Activated CD4-positive, alpha-beta T cell treated with anti-CD3 and anti-CD28 coated beads, Interleukin-2, amount 50 U/mL, for 24 hours (primary cell): ENCODE data around the gene PRKCA.
A peak's percentile ranks its signal among the peaks of the same experiment; 100 is the strongest.

Source experiments
- DNase-seq, 2 donors: peaks; one replicate each; pipeline ENCODE4 v3.0.0-alpha.2; 2020; ENCODE audit warnings: low read depth in 1 of 2, low spot score in 1 of 2

Gene PRKCA

DNA sequence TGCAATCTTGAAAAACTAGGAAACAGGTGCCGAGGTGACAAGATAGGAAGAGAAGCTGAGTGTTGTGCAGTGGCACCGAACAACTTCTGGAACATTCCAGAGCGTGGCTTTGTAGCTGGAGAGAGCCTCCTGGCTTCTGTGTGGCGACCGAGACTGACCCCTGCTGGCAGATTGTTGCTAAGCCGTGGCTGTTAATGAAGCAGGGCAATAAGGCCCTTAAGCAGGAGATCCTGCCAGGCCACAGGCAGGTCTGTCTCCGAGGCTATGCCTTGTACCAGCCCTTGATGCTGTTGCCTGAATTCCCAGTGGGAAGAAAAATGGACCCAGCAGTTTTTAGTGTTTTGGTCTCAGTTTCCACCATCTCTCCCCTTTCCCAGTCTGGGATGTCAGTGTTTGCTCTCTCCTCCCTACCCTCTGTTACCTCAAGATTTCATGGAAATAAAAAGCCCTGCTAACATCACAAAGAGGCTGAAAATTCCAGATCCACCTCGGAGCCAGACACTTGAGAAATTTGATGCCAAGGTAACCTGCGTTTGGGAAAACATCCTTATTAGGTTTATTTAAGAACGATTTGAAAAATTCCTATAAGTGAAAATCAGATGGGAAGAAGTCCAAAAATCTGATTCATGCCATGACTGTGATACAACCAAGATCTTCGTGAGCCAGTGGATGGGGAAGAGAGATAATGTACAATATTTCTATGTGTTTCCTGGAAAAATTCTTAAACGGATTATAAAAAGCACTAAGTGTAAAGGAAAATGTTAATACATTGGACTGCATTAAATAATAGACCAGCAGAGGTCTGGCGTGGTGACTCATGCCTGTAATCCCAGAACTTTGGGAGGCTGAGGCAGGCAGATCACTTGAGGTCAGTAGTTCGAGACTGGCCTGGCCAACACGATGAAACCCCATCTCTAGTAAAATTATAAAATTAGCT, 265.1 kb downstream of the PRKCA start:
- peak; percentile 68 to 76 for DNase-seq

DNA sequence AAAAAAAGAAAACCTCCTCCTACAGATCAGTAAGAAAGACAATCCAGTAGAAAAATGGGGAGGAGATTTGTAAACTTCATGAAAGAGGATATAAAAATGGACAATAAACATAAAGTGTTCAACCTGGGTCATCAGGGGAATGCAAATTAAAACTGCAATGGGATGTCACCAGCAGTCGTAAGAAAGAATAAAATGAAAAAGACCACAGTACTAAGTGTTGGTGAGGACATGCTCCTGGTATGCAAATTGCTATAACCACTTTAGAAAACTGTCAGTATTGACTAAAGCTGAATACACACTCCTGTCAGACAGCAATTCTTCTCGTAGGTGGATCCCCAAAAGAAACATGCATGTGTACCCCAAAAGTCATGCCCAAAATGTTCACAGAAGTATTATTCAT, 267.2 kb downstream of the PRKCA start:
- DNase-seq: no peak

DNA sequence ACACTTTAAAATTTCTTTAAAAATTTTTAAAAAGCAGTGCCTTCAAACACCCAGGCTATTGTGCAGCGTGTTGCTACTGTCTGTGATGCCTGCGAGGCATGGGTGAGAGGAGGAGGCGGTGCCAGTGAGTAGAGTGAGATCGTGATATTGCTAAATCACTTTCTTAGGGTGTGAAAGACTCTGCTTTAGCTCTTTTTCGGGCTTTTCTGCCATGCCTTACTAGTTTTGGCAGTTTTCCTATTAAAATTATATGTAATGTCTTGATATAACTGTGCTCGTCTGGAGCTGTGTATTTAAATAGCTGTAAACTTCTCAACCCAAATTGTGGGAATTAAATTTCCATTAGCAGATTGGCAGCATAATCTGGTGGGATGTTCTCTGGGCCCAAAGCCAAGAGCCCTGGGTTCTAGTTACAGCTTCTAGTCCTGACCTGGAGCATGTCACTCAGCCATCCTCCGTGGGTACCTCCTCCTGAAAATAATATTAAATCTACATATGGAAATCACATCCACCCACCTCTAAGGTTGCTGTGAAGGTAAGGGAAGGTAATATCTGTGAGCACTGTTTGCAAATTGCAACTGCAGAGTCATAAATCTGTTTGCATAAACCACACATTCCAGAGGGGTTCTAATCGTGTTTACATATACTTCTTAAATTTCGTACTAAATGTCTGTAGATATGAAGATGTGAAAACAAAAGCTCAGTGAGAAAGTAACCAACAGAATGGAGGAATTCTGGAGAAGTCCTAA, 268.2 kb downstream of the PRKCA start:
- no peak for DNase-seq

DNA sequence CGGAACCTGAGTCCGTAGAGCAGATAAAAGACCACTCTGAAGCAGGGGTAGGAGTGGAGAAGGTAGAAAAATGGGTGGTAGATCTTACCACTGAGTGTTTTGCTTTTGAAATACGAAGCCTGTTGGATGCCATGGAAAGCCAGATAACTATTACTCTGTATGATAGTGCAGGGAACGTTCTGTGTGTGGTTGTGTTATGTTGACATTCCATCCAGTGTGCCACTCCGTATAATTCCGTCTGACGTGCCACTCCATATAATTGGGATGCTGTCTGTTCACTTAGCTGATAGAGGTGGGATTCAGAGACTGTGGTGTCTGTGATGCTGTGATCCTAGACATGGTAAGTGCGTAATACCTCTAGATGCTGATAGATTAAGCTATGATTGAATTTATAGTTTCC, 269.3 kb downstream of the PRKCA start:
- no peak for DNase-seq

DNA sequence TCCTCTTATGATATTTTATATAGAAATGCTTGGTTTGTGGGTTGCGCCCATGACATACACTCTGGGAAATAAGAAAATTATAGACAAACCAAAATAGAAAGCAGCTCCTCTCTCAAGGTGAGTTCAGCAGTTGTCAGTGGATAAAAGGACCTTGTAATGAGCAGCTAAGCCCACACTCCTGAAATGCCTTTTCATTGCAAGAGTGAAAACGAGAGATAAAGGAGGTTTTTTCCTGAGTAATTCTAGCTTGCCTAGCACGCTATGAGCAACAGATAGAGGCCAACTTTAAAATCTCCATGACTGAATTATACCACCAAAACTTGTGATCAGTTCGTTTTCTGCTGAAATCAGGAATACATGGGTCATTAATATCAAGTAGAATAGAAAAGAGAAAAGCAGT, 270.7 kb downstream of the PRKCA start:
- no peak for DNase-seq

DNA sequence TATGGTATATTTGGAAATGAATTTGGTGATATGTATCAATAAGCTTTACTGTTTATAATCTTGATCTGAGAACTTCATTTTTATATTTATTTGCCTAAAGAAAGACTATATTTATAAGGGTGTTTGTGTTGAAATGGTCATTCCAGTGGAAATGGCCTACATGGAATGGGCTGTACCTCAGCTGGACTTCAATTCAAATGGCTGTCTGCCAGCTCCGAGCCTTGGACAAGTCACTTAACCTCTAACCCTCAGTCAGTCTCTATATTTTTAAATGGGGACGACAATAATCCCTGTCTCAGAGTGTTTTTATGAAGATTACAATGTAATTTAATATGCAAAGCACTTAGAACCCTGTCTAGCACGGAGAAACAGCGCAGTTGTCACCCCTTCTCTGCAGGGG, 271.7 kb downstream of the PRKCA start:
- no peak for DNase-seq

DNA sequence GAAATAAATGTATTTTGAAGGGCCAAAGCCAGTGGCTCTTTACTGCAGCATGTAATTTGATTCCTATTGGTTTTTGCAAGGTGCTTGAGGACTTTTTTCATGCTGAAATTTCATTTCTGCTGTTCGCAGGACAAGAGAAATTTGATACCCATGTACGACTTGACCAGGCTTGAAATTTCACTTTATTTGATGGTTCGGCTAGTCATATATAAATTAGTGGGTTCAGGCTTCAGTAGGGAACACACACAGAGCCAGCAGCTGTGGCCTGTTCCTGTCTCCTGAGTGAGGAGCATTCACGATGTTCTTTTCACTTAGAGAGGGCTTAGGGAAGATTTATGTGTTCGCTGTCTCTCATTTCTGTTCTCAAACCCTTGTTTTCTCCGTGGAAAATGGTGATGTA, 274.1 kb downstream of the PRKCA start:
- DNase-seq: no peak

DNA sequence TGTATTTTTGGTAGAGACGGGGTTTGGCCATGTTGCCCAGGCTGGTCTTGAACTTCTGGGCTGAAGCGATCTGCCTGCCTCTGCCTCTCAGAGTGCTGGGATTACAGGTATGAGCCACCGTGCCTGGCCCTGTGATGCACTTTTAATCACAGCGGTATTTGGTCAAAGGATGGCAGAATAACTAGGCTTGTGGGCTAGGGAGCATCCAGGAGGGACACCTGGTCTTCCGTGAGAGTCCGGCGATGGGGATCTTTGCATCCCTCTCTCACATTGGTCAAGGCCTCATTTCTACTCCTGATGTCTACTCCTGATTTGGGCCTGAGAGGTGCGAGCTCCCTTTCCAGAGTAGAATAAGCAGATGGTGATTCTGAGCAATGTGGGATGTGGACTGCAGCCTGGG, 274.6 kb downstream of the PRKCA start:
- no peak for DNase-seq

DNA sequence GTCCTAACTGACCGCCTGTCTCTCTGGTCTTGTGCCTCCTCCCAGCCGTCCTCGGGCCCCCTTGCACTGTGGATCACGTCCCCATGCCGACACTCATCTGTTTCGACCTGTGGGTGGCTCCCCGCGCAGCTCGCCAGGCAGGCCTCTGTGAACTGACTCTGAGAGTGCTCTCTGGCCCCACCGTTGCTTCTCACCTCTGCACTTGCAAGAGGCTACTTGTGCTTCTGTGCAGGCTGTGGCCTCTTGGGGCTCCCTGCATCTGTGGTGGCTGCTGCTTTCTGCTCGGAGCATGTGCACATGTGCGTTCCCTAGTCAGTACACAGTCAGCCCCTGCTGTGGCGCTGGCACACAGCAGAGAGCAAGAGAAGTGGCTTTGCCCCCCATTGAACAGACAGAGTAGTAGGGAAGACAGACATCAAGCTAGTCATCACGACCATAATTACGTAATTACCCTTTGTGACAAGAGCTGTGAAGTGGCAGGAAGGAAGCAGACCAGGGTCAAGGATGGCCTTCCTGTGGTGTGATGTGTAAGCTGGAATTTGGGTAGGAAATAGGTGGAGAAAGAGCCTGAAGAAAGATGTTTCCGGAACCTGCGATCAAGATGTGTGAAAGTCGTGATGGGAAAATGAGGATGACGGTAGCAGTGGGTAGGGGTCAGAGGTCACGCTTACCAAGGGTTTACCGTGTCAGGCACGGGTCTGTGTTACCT, 276.5 kb downstream of the PRKCA start:
- no peak for DNase-seq

DNA sequence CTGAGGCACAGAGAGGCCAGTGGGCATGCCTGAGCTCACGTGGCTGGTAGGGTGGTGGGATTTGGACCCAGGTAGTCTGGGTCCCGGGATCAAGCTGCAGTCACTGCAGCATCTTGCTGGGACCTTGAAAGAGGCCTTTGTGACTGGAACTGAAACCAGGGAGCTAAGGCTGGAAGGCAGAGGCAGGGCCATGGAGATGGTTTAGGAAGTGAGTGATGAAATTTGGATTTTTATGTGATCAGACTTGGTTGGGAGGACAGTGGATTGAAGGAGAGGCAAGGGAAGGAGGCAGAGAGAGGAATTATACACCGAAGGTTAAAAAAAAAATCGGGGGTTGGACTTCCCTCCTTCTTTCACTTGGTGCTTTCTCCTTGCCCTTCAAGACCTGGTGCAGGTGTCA, 277.1 kb downstream of the PRKCA start:
- DNase-seq: no peak

DNA sequence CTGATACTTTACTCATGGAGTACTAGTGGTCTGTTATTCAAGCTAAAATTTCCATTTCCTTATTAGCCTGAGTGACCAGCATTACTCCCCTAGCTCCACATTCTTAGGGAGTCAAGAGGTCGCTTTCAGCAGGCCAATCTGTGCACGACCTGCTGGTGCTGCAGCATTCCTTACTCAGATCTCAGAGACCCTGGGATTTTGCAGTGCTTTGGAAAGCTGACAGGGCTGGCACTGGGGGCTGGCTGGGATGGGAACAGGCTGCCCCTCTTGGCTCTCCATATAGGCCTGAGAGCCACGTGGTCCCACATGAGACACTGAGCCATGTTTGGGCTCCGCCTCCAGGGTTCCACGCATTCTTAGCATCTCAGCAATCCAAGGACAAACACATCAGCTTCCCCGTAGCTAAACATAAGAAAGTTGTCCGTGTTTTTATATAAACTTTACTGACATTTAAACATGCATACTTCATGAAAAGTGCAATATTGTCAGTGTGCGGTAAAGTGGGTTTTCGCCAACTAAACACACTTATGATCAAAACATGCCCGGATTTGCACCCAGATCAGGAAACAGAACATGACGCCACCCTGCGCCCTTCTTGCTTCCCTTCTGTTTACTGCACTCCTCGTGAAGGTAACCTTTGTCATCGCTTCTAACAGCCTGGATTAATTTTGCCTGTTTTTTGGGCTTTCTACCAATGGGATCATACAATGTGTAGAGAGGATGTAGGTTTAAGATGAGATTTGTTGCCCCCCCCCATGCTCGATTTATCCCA, 278.0 kb downstream of the PRKCA start:
- no peak for DNase-seq

DNA sequence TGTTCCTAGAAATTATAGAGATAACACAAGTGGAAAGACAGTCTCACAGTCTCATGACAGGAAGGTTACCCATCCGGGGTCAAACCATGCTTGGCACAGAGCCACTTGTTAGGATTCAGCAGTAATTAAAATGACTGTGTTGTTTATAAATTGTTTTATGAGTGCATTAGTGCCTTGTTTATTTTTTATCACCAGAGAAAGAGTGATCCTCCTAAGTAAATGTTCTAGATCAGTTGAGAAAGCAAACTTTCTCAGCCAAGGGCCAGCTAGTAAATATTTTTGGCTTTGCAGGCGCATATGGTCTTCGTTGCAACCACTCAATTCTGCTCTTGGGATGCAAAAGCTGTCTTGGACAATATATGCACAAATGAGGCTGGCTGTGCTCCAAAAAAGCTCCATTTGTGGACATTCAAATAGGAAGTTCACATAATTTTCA, 278.6 kb downstream of the PRKCA start:
- no peak for DNase-seq

DNA sequence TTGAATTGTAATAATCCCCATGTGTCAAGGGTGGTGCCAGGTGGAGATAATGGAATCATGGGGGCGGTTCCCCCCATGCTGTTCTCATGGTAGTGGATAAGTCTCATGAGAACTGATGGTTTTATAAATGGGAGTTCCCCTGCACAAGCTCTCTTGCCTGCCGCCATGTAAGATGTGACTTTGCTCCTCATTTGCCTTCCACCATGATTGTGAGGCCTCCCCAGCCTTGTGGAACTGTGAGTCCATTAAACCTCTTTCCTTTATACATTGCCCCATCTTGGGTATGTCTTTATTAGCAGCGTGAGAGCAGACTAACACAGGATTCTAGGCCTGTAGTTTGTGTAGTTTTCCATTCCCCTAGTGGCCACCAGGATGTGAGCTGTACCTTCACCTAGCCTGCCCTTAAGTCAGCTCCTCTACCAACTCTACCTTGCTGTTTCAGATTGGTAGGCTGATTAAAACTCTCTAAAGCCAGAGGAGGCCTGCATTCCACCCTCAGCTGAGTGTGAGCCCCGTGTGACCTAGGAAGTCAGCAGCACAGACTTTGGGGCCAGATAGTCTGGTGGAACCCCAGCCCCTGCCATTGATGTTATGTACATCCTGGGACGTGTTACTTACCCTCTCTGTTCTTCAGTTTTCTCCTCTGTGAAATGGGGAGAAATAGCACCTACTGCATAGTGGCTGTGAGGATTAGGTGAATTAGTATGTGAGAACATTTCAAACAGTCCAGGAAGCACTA, 280.1 kb downstream of the PRKCA start:
- no peak for DNase-seq

DNA sequence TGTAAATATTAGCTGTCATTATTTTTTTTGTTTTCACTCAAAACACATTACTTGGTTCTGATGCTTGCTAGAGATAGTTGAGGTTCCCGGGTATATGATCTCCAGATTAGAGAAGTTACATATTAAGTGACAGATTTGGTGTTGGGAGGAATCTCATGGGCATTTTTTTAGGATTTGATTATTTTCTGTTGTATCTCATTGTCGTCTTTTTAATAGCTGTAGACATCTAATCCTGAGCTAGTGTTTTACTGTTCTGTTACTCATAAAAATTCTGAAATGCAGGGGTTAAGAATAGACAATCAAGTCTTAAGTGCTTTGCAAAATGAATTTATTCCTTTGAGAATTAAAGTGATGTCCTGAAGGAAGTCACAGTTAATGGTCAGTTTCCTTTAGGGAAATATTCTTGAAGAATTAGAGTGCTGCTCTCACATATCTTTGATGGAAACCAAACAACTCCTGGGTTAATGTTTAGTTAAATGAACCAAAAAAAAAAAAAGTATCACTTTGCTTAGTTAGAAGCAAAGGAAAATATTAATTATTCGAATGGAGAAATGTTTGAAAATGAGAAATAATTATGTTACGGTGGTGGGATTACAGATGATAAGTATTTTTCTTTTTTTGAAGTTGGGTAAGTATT, 280.8 kb downstream of the PRKCA start:
- no peak for DNase-seq

DNA sequence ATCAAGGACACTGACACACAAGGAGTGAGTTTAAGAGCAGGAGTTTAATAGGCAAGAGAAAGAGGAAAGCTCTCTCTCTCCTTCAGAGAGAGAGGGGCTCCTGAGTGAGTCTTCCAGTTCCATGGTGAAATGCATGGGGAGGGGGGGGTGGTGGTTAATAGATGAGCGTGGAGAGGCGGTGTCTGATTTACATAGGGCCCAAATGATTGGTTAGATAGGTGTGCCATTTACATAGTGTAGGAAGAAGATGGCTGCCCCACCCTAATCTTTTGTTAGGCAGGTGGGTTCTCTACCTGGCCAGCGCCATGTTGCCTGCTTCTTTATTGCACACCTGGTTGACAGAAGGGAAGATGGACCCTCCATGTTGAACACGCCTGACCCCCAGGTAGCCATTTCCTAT, 282.5 kb downstream of the PRKCA start:
- DNase-seq: no peak

DNA sequence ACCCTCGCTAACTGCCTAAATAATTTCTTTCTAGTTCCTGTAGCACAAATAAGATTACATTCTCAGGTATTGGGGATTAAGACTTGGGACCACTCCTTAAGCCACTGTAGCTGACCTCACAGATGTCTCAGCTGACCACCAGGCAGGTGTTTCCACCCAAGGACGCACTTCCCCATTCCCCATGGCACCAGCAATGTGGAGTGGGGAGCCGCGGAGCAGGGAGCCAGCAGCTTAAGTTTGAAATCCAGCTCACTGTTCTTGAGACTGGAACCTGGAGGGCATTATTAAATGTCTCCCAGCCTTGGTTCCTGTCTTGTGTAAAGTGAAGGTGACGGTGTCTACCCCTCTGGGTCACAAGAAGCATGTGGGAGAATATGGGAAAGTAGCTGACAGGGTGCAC, 283.1 kb downstream of the PRKCA start:
- DNase-seq: no peak

DNA sequence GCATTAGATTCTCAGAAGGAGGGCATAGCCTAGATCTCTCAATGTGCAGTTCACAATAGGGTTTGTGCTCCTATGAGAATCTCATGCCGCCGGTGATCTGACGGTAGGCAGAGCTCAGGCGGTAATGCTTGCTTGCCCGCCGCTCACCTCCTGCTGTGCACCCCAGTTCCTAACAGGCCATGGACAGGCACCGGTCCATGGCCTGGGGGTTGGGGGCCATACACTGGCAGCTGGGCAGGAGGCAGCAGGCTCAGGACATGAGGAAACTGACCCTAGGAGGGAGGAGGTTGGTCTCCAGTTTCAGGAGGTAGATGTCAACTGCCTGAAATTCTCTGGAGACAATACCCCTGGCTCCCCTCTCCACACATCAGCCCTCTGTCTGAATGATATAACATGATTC, 287.5 kb downstream of the PRKCA start:
- no peak for DNase-seq

DNA sequence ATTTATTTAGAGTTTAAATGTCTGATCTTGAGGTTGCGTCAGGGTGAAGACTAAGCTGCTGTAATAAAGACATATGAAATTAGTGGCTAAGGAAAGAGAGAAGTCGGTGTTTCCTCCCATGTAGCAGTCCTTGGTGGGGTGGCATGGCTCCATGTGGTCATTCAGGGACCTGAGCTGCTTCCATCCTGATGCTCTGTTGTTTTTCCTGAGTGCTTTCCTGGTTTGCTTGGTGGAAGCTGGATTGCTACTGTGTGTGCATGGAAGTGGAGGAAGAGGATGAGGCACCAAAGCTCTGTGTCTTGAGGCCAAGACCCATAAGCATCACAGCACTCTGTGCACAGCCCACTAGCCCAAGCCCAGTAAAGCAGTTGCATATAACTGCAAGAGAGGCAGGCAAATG, 290.7 kb downstream of the PRKCA start:
- no peak for DNase-seq

DNA sequence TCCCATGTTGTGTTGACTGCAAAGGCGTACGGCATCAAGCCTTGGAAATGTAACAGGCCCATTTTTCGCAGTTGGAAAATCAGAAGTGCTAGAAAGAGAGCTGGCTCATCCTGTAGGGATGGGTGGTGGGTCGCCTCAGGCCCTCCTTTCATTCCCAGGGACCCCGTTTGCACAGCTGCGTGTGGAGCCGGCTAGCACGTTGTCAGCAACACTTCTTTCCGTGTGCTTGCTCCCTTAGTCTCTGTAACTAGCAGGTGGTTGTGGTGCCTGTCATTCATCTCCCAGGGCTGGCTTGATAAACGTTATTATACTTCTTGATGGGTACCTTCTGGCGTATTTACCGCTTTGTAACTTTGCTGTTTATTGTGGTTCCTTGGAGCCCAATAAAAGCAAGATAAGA, 293.5 kb downstream of the PRKCA start:
- DNase-seq: no peak
